ENCODE data around the gene ADAMTS2. TPM values are rescaled to one million over a fixed set of nuclear protein-coding genes. Genes with fewer than 3 reads are reported as not detected.

The ADAMTS2 gene
- total and polyA plus RNA-seq, 2 experiments from 2014 or later, result 1.6 to 8.1 TPM

DNA sequence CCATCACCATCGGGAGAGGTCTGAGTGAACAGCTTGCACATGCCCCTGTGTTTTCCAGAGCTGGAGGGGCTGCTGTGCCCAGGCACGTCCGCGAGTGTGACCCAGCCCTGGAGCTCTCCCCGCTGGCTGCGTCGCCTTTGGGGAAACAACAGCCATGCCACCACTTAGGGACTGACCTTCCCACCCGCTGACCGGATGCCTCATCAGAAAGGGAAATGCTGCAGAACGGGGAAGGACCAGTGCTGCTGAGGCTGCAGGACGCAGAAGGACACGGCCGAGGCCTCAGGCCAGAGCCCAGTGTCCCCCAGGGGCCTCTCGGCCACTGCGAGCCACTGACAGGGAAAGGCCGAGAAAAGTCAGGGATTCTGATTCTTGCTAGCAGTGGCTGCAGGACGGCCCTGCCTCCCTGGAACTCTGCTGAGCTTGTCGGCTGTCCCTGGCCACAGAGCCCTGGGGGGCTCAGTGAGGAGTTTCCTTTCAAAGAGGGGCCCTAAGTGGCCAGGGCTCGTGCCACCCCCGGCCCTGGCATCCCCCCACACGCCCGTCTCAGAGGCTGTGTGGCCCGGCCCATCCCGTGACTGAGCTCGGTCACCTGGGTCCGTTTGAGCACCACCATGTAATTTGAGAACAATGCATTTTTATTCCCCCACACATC, 154.3 kb downstream of the ADAMTS2 start:
- Histone ChIP-seq H3K4me1 (ENCODE audit: insufficient read depth) (peaks cover 27% of the 10 kb centered on the region), H3K27ac (ENCODE audit: low read depth) (no peak overlapping the region), H3K27me3 (ENCODE audit: insufficient read depth) (no peaks in the 10 kb centered on the region), H4K20me1 (replicated peaks; ENCODE audit: insufficient read depth) (no peaks in the 10 kb centered on the region), H3K4me3 (no peak overlapping the region), H3F3A (replicated peaks; ENCODE audit: low read depth) (no peaks in the 10 kb centered on the region), H3K36me3 (ENCODE audit: insufficient read depth) (no peaks in the 10 kb centered on the region), H3K79me2 (replicated peaks; ENCODE audit: insufficient read depth) (no peaks in the 10 kb centered on the region), H3K9me2 (ENCODE audit: insufficient read depth) (no peaks in the 10 kb centered on the region), H2AFZ (no peak overlapping the region), H3K4me2 (no peak overlapping the region; the same call in 1 of the 2 replicates)
- Mint-ChIP-seq H3K4me1 (peaks cover 49% of the 10 kb centered on the region), H3K9me3 (no peaks in the 10 kb centered on the region), H3K27ac (no peak overlapping the region), H3K27me3 (ENCODE audit: insufficient read depth, low read depth, poor library complexity) (peaks cover 19% of the 10 kb centered on the region), H3K36me3 (ENCODE audit: low read depth) (no peaks in the 10 kb centered on the region; the same call in 2 of the 3 replicates), H3K4me3 (no peak overlapping the region)
- ATAC-seq, result no peak
- DNase-seq (ENCODE audit: low spot score), result no peak
- TF ChIP-seq STAT1 (IDR thresholded peaks at IDR 0.05; ENCODE audit: unreplicated experiment) (no peak), EZH2 (IDR thresholded peaks at IDR 0.05; ENCODE audit: low read depth, unreplicated experiment) (no peak), ZNF331 (CRISPR knock-in tag; IDR thresholded peaks at IDR 0.05; ENCODE audit: low read depth) (no peak), NANOG (IDR thresholded peaks at IDR 0.05; ENCODE audit: borderline replicate concordance) (no peak), JUNB (IDR thresholded peaks at IDR 0.05; ENCODE audit: unreplicated experiment) (no peak), POLR2AphosphoS5 (IDR thresholded peaks at IDR 0.05; ENCODE audit: low read depth) (no peak), EZH2phosphoT487 (IDR thresholded peaks at IDR 0.05; ENCODE audit: unreplicated experiment) (no peak), CREB1 (CRISPR knock-in tag; IDR thresholded peaks at IDR 0.05; ENCODE audit: low read depth) (no peak), ZNF114 (CRISPR knock-in tag; IDR thresholded peaks at IDR 0.05) (no peak)
- TF ChIP-seq, protein P1, sequence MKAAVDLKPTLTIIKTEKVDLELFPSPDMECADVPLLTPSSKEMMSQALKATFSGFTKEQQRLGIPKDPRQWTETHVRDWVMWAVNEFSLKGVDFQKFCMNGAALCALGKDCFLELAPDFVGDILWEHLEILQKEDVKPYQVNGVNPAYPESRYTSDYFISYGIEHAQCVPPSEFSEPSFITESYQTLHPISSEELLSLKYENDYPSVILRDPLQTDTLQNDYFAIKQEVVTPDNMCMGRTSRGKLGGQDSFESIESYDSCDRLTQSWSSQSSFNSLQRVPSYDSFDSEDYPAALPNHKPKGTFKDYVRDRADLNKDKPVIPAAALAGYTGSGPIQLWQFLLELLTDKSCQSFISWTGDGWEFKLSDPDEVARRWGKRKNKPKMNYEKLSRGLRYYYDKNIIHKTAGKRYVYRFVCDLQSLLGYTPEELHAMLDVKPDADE (IDR thresholded peaks at IDR 0.05), result no peak
- TF ChIP-seq, protein P2, sequence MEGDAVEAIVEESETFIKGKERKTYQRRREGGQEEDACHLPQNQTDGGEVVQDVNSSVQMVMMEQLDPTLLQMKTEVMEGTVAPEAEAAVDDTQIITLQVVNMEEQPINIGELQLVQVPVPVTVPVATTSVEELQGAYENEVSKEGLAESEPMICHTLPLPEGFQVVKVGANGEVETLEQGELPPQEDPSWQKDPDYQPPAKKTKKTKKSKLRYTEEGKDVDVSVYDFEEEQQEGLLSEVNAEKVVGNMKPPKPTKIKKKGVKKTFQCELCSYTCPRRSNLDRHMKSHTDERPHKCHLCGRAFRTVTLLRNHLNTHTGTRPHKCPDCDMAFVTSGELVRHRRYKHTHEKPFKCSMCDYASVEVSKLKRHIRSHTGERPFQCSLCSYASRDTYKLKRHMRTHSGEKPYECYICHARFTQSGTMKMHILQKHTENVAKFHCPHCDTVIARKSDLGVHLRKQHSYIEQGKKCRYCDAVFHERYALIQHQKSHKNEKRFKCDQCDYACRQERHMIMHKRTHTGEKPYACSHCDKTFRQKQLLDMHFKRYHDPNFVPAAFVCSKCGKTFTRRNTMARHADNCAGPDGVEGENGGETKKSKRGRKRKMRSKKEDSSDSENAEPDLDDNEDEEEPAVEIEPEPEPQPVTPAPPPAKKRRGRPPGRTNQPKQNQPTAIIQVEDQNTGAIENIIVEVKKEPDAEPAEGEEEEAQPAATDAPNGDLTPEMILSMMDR (conservative IDR thresholded peaks at IDR 0.05; ENCODE audit: low read depth in 2 of 2), result no peak
- TF ChIP-seq, protein P3, sequence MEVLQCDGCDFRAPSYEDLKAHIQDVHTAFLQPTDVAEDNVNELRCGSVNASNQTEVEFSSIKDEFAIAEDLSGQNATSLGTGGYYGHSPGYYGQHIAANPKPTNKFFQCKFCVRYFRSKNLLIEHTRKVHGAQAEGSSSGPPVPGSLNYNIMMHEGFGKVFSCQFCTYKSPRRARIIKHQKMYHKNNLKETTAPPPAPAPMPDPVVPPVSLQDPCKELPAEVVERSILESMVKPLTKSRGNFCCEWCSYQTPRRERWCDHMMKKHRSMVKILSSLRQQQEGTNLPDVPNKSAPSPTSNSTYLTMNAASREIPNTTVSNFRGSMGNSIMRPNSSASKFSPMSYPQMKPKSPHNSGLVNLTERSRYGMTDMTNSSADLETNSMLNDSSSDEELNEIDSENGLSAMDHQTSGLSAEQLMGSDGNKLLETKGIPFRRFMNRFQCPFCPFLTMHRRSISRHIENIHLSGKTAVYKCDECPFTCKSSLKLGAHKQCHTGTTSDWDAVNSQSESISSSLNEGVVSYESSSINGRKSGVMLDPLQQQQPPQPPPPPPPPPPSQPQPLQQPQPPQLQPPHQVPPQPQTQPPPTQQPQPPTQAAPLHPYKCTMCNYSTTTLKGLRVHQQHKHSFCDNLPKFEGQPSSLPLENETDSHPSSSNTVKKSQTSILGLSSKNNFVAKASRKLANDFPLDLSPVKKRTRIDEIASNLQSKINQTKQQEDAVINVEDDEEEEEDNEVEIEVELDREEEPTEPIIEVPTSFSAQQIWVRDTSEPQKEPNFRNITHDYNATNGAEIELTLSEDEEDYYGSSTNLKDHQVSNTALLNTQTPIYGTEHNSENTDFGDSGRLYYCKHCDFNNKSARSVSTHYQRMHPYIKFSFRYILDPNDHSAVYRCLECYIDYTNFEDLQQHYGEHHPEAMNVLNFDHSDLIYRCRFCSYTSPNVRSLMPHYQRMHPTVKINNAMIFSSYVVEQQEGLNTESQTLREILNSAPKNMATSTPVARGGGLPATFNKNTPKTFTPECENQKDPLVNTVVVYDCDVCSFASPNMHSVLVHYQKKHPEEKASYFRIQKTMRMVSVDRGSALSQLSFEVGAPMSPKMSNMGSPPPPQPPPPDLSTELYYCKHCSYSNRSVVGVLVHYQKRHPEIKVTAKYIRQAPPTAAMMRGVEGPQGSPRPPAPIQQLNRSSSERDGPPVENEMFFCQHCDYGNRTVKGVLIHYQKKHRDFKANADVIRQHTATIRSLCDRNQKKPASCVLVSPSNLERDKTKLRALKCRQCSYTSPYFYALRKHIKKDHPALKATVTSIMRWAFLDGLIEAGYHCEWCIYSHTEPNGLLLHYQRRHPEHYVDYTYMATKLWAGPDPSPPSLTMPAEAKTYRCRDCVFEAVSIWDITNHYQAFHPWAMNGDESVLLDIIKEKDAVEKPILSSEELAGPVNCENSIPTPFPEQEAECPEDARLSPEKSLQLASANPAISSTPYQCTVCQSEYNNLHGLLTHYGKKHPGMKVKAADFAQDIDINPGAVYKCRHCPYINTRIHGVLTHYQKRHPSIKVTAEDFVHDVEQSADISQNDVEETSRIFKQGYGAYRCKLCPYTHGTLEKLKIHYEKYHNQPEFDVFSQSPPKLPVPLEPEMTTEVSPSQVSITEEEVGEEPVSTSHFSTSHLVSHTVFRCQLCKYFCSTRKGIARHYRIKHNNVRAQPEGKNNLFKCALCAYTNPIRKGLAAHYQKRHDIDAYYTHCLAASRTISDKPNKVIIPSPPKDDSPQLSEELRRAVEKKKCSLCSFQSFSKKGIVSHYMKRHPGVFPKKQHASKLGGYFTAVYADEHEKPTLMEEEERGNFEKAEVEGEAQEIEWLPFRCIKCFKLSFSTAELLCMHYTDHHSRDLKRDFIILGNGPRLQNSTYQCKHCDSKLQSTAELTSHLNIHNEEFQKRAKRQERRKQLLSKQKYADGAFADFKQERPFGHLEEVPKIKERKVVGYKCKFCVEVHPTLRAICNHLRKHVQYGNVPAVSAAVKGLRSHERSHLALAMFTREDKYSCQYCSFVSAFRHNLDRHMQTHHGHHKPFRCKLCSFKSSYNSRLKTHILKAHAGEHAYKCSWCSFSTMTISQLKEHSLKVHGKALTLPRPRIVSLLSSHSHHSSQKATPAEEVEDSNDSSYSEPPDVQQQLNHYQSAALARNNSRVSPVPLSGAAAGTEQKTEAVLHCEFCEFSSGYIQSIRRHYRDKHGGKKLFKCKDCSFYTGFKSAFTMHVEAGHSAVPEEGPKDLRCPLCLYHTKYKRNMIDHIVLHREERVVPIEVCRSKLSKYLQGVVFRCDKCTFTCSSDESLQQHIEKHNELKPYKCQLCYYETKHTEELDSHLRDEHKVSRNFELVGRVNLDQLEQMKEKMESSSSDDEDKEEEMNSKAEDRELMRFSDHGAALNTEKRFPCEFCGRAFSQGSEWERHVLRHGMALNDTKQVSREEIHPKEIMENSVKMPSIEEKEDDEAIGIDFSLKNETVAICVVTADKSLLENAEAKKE (CRISPR knock-in tag; IDR thresholded peaks at IDR 0.05), result no peak
- TF ChIP-seq, protein P4, sequence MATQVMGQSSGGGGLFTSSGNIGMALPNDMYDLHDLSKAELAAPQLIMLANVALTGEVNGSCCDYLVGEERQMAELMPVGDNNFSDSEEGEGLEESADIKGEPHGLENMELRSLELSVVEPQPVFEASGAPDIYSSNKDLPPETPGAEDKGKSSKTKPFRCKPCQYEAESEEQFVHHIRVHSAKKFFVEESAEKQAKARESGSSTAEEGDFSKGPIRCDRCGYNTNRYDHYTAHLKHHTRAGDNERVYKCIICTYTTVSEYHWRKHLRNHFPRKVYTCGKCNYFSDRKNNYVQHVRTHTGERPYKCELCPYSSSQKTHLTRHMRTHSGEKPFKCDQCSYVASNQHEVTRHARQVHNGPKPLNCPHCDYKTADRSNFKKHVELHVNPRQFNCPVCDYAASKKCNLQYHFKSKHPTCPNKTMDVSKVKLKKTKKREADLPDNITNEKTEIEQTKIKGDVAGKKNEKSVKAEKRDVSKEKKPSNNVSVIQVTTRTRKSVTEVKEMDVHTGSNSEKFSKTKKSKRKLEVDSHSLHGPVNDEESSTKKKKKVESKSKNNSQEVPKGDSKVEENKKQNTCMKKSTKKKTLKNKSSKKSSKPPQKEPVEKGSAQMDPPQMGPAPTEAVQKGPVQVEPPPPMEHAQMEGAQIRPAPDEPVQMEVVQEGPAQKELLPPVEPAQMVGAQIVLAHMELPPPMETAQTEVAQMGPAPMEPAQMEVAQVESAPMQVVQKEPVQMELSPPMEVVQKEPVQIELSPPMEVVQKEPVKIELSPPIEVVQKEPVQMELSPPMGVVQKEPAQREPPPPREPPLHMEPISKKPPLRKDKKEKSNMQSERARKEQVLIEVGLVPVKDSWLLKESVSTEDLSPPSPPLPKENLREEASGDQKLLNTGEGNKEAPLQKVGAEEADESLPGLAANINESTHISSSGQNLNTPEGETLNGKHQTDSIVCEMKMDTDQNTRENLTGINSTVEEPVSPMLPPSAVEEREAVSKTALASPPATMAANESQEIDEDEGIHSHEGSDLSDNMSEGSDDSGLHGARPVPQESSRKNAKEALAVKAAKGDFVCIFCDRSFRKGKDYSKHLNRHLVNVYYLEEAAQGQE (IDR thresholded peaks at IDR 0.05; ENCODE audit: unreplicated experiment), result no peak

Measured in GM23338 (cell line).